ENCODE results near the gene PIH1D1.

PIH1D1 gene

DNA sequence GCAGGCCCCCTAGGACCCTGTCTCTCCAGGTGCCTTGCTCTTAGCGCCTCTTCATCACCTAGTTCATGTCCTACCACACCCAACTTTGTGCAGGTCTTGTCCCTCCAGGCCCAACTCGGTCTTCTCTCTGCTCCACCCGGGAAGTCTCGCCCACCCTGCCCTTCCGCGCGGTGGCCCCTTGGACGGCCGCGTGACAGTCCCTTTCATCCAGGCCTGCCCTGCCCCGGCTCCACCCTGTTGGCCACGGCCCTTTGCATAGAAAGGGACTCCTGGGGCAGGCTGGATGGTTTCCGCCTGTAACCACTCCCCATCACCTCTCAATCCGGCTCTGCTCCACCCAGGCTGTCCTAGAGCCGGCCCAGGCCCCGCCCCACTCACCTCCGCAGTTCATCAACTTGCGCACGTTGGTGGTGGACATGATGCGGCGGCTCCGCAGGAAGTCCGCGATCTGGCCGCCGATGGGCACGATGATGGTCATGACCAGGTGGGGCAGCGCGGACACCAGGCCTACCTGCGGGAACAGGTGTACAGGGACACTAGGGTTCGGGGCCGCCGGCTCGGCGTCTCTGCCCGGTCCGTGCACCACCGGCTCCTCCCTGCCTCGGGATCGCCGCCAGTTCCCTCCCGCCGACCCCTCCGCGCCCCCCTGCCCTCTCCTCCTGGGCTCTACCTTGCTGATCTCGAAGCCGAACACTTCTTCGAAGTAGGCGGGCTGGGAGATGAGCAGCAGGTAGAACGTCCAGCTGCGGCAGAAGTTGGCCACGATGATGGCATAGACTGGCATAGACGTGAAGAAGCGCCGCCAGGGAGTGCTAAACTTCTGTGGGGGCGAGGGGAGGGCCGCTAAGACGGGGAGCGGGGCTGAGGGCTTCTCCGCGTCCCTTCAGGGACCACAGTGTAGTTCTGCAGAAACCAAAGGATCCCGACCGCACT is 19.2 kb downstream of the PIH1D1 start:
- DNase-seq = no peak

DNA sequence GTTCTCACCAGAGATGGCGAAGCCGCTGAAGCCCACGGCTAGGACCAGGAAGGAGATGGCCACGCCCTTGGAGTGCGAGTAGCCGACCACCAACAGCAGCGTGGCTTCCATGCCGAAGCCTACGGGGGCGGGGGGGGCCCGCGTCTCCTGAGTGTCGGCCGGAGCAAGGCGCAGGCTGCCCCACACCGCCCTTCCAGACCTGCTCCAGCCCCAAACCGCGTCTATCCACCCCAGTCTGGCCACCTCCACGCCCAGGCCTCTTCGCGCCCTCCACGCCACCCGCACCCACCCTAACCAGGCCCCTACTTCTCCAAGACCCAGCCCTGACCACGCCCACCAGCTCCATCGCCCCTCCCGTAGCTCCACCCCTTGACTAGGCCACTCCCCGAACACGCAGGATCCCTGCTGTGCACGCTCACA is 20.3 kb downstream of the PIH1D1 start:
- no peak for DNase-seq

DNA sequence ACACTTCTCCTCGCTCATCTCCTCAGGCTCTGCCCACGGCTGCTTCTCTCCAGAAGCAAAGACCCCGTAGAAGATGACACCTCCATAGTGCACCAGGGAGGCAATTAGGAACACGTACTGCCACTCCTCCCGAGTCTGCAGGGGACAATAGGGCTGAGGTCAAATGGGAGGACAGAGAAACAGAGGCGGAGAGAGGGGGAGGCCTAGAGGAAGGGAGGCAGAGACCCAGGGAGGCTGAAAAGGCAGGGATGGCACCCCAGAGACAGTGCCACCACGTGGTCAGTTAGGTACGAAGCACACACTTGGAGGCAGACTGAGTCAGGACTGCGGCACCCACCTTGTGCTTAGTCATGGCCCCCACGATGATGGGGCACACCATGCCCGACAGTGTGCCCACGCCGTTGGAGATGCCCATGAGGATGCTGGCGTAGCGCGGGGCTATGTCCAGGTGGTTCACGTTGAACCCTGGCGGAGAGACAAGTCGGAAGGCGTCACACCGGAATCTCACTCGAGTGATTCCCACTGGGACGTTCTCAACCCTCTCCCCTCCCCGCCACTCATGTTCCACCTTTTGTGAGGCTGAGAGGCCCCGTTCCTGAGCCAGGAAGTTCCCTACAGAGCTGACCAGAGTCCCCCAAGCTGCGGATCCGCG is 20.8 kb downstream of the PIH1D1 start:
- no peak for DNase-seq

DNA sequence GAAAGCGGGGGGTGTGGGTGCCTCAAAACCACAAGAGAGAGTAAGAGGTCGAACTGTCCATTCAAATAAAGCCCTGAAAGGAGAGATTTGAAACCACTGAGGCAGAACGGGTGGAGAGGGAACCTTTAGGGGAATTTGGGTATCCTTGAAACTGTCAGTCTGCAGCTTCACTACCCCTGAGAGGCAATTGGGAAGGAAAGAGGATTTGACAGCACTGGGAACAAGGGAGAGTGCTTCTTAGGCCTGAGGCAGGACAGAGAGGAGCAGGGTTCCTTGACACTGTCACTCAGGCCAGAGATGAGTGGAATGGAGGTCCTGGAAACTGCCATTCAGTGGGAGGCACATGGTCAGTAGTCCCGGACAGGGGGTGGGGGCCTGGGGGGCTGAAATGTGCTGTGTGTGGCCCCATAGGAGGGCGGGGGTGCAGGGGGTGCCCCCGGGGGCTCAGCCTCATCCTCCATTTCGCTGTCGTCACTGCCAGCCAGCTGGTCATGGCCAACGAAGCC is 21.4 kb downstream of the PIH1D1 start:
- no peak for DNase-seq

- no peak for DNase-seq
Observed at GRCh38 chr19:49428547-49429451, 22.8 kb downstream of the PIH1D1 start.

GRCh38 chr19:49427855-49428546 is 23.6 kb downstream of the PIH1D1 start:
- no peak for DNase-seq

DNA sequence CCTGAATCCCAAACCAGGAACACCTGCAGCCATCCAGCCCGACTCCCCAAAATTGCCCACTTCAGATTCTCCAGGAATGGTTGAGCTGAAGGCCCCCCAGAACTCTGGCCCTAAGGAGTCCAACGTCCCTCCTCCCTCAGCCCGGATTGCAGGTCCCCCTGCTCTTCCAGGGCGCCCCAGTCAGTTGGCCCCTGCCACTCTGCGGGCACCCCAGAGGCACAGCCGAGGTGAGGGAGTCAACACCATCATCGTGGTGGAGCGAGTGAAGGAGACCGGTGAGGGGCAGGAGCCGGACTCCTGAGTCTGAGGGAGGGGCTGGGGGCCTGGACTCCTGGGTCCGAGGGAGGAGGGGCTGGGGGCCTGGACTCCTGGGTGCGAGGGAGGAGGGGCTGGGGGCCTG is 24.3 kb downstream of the PIH1D1 start:
- DNase-seq = no peak

GRCh38 chr19:49425922-49426592 is 25.6 kb downstream of the PIH1D1 start:
- no peak for DNase-seq

DNA sequence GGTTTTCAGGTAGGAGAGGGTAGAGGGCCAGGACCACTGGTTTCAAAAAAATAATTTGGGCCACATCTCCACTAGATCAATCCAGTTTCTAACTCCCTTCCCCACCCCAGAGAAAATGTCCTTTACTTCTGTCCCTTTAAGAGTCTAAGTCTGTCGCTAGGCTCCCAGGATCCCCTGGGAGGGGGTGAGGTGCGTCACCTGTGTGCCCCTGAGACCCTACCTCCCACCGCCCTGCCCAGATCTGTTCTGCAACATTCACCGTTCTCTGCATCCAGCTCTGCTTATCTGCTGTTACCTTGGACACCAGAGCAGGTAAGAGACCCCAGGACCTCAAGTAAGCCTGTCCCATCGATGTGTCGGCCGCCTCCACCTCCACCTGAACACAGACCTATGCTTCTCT is 26.4 kb downstream of the PIH1D1 start, which contains the start of gene GFY:
GFY (plus strand) TSS at position 211 of the 400 bp plus-strand sequence. CDS start 1,043 bp downstream, outside the sequence.
- DNase-seq = no peak

DNA sequence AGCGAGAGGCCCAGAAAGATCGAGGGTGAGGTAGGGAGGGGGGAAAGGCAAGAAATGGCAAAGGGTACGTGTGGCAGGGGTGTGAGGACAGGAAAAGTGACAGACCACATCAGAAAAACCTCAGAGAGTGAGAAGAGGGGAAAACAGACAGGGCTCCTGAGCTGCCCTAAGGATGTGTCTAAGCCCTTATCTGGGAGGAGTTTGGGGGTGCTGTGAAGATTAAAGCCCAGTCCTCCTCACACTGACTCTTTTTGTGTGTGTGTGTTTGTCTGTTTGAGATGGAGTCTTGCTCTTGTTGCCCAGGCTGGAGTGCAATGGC is 27.7 kb downstream of the PIH1D1 start:
- DNase-seq = no peak

- no peak for DNase-seq
Observed at GRCh38 chr19:49423071-49423984, 28.3 kb downstream of the PIH1D1 start, which contains the start of gene PTH2. PTH2 (minus strand) TSS chr19:49423441; CDS start chr19:49423339, 102 bp downstream.

DNA sequence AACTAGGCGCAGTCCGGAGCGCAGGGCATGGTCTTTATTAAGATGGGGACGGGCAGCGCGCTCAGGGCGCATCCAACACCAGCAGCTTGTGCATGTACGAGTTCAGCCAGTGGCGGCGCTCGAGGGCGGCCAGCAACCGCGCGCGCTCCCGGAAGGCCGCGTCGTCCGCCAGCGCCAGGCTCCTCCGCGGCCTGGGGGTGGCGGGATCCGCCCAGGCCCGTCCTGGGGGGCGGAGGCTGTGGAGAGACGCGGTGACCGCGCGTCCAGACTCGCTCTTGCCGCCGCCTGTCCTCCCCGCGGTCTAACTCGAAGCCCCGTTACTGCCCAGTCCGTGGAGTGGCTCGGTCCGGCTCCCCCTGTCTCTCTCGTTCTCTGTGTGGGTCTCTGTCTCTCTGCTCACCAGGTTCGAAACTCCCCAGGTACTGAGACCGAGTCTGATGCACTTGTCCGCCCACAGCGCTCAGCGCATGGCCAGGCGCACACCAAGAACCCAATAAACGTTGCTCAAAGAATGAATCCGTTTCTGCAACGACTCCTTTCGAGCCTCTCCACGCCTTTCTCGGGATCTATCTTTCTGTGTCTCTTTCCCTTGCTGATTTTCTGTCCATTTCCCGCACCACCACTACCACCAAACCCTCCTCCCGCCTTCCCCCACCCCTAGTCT is 29.1 kb downstream of the PIH1D1 start:
- no peak for DNase-seq

DNA sequence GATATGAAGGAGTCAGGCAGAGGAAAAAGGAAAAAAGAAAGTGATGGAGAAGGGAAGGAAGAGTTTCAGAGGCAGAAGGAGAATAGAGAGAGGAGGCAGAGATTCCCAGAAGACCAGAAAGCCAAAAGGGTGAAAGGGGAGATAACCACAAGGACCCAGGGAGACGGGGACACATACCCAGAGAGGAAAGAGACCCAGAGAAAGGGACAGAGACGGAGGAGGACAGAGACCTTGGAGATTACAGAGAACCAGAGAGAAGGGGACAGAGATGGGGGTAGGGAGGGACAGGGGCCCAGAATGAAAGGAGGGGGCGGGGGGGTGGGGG is 29.8 kb downstream of the PIH1D1 start:
- no peak for DNase-seq

GRCh38 chr19:49421039-49421877 is 30.4 kb downstream of the PIH1D1 start:
- no peak for DNase-seq

DNA sequence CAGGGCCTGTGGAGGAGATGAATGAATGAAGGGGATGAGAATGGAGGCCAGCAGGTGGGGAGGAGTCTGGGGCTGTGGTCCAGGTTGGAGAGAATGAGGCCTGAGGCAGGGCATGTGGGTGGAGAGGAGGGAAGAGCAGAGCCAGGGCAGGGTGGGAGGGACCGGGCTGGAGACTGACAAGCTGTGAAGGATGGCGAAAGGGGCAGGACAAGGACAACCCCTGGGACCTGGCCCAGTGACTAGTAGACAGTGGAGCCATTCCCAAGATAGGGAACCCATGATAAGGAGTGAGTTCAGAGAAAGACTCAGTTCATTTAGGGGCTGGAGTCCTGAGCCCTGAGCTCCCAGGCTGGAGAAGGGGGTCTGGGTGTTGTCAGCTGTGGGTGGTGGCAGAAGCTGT is 31.4 kb downstream of the PIH1D1 start:
- DNase-seq = no peak

DNA sequence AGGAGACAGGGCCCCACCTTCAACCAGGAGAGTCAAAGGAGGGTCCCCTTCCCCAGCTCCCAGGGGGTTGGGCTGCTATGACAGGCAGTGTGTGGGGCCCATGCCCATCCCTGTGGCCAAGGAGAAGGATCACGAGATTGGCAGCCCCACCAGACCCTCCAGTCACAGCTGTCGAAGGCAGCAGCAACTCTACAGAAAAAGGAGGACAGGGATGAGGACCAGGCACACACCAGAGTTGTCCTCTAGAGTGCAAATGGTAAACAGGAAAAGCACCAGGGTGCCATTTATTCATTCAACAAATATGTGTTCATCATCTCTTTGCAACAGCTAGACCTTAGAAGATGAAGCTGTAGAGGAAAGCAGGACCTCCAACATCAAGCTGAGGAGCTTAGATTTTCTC is 32.4 kb downstream of the PIH1D1 start:
- no peak for DNase-seq

DNA sequence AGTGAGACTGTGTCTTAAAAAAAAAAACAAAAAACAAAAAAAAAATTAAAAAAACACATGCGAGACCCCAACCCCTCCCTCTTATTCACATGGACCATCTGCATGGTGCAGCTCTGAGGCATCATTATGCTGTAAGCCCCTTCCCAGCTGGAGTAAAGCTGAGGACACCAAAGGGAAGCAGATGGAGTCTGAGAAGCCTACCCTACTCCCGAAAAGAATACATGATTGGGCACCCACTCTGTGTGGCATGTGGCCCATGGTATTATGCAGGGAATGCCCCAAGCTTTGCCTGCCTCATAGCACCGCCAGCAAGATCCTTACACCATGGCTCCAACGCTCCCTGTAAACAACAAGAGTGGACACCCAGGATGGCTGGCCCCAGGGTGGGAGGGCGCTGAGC is 33.1 kb downstream of the PIH1D1 start:
- DNase-seq = no peak

GRCh38 chr19:49417088-49417487 is 34.5 kb downstream of the PIH1D1 start:
- DNase-seq = no peak

- no peak for DNase-seq
Observed at GRCh38 chr19:49415810-49416200, 35.8 kb downstream of the PIH1D1 start.

All from hippocampal formation (tissue), 2 donors.